ENCODE measurements around the gene MAP10.
A peak's percentile ranks its signal among the peaks of the same experiment; 100 is the strongest.

Gene MAP10, protein sequence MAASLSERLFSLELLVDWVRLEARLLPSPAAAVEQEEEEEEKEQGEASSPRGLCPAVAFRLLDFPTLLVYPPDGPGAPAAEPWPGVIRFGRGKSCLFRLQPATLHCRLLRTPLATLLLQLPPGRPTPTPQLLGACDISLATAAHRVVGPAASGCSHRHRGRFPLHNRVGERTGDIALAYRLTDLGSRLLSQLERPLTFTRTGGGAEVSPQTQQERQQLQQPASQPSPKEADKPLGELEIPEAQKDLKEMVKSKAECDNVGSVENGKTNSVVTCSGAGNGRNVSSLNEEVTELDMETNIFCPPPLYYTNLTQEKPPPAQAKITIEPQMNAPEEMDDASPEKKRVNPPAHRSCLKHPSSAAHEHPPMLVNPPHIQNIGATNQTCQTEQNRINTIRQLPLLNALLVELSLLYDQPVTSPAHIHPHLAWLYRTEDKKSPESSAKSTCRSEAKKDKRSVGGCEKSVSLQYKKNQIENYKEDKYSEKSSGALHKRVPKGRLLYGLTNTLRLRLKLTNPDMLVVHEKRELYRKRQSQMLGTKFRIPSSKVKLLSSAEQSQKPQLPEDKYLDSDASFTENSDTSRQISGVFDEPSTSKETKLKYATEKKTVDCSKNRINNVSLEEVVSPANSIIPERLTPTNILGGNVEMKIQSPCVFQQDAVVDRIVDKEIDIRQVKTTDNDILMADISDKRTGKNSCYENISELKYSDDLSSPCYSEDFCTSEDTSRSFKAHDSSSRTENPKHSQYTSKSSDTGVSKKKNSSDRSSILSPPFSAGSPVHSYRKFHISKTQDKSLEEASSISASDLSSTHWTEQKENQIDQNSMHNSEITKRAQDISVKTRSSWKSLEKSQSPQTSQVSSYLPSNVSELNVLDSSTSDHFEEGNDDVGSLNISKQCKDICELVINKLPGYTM

DNA sequence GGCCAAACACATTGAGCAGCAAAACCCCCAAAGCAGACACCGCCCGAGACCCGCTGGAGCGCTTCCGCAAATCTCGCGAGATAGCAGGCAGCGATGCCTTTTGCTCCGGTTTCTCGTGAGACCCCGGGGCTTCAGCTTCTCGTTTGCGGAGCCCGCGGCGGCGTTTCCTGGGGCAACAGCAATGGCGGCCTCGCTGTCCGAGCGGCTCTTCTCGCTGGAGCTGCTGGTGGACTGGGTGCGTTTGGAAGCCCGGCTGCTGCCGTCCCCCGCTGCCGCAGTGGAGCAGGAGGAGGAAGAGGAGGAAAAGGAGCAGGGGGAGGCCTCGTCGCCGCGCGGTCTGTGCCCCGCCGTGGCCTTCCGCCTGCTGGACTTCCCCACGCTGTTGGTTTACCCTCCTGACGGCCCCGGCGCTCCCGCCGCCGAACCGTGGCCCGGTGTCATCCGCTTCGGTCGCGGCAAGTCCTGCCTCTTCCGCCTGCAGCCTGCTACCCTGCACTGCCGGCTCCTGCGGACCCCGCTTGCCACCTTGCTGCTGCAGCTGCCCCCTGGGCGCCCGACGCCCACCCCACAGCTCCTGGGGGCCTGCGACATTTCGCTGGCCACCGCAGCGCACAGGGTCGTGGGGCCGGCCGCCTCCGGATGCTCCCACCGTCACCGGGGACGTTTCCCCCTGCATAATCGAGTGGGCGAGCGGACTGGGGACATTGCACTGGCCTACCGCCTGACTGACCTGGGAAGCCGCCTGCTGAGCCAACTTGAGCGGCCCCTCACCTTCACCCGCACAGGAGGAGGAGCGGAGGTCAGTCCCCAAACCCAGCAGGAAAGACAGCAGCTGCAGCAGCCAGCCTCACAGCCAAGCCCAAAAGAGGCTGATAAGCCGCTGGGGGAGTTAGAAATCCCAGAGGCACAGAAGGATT, at the start of gene MAP10:
TSS of gene MAP10 (plus strand) at position 148 of the 917 bp plus-strand sequence. CDS start at position 182, 34 bp downstream.
- Histone ChIP-seq H3K4me3 (ENCODE audit: low read length) (peak within 1 kb of the TSS; percentile 70), H3K4me1 (ENCODE audit: insufficient read depth, low read length) (peaks cover 4% of the 10 kb centered on the region; the same call in 1 of the 2 replicates), H3K27me3 (ENCODE audit: insufficient read depth, low read length) (no peaks in the 10 kb centered on the region), H3K36me3 (ENCODE audit: insufficient read depth, low read depth, low read length) (no peaks in the 10 kb centered on the region), H3K9me3 (ENCODE audit: insufficient read depth, low read depth, low read length) (no peaks in the 10 kb centered on the region), H3K9ac (ENCODE audit: low read depth, low read length) (peak within 1 kb of the TSS; percentile 72), H3K27ac (ENCODE audit: low read length) (no peak within 1 kb of the TSS)

DNA sequence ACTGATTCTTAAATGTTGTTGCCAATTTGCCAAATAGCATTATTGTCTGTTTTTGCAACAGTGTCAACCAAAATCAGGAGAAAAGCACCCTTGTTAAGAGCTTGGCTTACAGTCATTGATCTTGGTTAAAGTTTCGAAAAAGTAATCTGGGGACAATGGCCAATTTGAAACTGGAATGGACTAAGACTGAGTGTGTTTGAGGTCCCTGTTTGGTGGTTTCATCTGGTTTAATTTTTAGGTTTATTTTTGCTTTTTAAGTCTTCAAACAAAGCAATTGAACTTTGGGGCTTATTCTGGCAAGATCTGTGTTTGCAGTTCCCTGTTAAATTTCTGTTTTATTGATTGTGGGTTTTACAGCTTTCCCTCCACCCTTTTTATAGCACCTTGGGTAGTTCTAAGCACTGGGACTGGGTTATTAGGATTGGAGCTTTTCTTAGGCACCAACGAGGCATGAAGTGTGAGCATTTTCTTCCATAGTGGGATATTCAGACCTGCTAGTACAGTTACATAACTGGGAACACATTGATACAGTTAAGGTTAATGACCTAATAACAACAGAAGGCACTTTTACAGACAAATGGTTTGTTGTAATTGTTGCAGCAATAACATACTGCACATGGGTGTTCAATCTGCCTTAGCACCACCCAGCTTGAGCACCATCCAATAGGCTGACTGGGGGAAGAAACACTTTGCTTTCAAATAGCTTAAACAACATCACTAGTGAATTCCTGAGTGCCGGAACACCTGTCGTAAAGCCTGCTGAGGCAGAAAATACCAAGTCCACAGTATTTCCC, 40.6 kb upstream of the MAP10 start:
- H3K27ac ChIP-seq (ENCODE audit: low read length): no peak overlapping the region
- no peaks in the 10 kb centered on the region for H3K36me3 ChIP-seq (ENCODE audit: insufficient read depth, low read depth, low read length)

DNA sequence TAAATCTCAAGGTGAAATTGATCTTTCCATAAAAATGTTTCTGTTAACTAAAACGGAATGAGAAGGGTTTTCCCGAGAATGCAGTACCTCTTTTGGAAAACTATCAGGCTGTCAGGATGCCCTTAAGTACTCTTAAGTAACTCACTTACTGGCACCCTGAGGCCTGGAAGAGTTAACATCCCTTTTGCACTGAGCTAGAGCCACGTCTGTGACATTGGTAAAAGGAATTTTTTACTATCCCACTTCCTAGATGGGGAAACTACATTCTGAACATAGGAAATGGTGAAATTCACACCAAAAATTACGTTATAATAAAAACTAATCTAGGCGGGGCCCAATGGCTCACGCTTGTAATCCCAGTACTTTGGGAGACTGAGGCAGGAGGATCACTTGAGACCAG, 39.7 kb upstream of the MAP10 start:
- Histone ChIP-seq H3K27ac (ENCODE audit: low read length) (no peak overlapping the region), H3K36me3 (ENCODE audit: insufficient read depth, low read depth, low read length) (no peaks in the 10 kb centered on the region), H3K27me3 (ENCODE audit: insufficient read depth, low read length) (no peaks in the 10 kb centered on the region), H3K4me3 (ENCODE audit: low read length) (no peak overlapping the region), H3K9ac (ENCODE audit: low read depth, low read length) (no peak overlapping the region), H3K4me1 (ENCODE audit: insufficient read depth, low read length) (peaks cover 17% of the 10 kb centered on the region), H3K9me3 (ENCODE audit: insufficient read depth, low read depth, low read length) (peaks cover 8% of the 10 kb centered on the region; the same call in 1 of the 2 replicates)

More for the DNA sequence above, 40.6 kb upstream of the MAP10 start:
- Histone ChIP-seq H3K27me3 (ENCODE audit: insufficient read depth, low read length) (no peaks in the 10 kb centered on the region), H3K9ac (ENCODE audit: low read depth, low read length) (no peak overlapping the region), H3K9me3 (ENCODE audit: insufficient read depth, low read depth, low read length) (peaks cover 16% of the 10 kb centered on the region; the same call in 1 of the 2 replicates), H3K4me1 (ENCODE audit: insufficient read depth, low read length) (peaks cover 8% of the 10 kb centered on the region; the same call in 1 of the 2 replicates), H3K4me3 (ENCODE audit: low read length) (no peak overlapping the region)

DNA sequence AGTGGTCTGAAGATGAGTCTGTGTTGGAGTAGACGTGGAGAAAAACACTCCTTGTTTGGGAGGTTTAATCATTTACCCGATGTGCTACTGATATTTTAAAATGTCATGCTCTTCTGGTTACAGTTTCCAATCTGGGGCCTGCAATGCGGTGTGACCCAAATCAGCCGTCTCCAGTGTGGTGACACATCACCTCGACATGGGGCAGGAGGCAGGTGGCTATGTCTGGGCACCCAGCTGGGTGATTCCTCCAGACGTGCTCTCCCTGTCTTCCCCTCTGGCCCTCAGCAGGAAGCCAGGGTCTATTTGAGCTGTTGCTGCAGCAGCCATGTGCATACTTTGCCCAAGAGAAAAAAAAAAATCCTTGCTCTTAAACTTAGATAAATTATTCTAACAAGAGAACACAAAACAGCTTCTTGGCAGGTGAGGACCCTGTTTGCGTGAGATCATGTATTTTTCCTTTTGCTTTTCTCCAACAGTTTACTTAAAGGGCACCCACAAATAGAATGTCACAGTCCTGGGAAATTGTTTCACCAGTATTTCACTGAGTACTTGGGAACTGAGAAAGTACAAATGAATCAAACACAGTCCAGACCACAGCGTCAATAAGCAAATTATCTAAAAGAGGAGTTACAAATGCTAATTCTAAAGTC, 38.9 kb upstream of the MAP10 start:
- peaks cover 4% of the 10 kb centered on the region; the same call in 1 of the 2 replicates for H3K9me3 ChIP-seq (ENCODE audit: insufficient read depth, low read depth, low read length)
- H3K27me3 ChIP-seq (ENCODE audit: insufficient read depth, low read length): no peaks in the 10 kb centered on the region
- H3K9ac ChIP-seq (ENCODE audit: low read depth, low read length): no peak overlapping the region
- H3K36me3 ChIP-seq (ENCODE audit: insufficient read depth, low read depth, low read length): no peaks in the 10 kb centered on the region
- peaks cover 21% of the 10 kb centered on the region for H3K4me1 ChIP-seq (ENCODE audit: insufficient read depth, low read length)
- no peak overlapping the region for H3K27ac ChIP-seq (ENCODE audit: low read length)
- H3K4me3 ChIP-seq (ENCODE audit: low read length): no peak overlapping the region

DNA sequence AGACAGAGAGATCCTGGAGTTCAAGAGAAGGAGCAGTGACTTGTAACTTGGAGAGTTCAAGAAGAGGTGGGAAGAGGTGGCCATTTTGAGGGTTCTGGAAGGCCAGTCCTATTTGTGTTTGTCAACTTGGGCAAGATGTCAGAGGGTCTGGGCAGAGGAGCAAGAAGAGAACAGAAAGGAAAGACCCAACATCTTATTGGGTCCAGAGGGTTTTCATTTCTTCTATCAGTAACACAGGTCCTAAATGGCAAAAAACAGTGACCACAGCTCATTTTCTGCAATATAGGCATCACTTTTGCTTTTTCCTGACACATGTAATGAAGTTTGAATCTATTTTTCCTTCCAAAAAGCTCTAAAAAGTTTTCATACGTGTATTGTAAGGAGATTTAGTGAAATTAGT, 38.3 kb upstream of the MAP10 start:
- Histone ChIP-seq H3K9me3 (ENCODE audit: insufficient read depth, low read depth, low read length) (no peaks in the 10 kb centered on the region; the same call in 1 of the 2 replicates), H3K9ac (ENCODE audit: low read depth, low read length) (no peak overlapping the region), H3K36me3 (ENCODE audit: insufficient read depth, low read depth, low read length) (no peaks in the 10 kb centered on the region), H3K4me1 (ENCODE audit: insufficient read depth, low read length) (peaks cover 21% of the 10 kb centered on the region), H3K27ac (ENCODE audit: low read length) (no peak overlapping the region), H3K4me3 (ENCODE audit: low read length) (no peak overlapping the region), H3K27me3 (ENCODE audit: insufficient read depth, low read length) (no peaks in the 10 kb centered on the region)

DNA sequence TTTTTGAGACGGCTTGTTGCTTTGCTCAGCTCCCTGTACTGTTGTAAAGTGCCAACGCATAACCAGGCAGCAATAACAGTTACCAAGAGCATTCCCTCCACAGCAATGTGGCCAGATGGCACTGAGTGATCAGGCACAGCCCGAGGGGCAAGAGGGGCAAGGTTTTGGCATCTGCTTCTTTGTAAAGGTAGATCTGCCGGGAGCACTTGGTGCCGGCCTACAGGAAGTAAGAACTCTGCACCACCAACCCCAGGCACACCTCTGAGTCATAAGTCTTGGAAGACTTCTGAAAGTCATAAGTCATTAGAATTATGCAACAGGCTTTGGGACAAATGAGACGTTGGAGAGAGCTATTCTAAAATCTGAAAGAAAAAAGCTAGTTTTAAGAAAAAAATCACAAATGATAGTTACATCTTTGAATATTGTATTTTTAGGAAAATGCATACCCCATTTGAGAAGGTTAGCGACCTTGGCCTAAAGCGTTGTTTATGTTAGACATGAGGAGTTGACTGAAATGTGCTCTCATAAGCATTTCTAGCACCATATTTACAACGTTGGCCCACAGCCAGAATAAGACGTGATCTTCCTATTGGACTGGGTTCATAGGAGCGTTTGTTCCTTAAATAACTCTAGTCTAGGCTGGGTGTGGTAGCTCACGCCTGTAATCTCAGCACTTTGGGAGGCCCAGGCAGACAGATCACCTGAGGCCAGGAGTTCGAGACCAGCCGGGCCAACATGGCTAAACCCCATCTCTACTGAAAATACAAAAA, 37.7 kb upstream of the MAP10 start:
- Histone ChIP-seq H3K27ac (ENCODE audit: low read length) (no peak overlapping the region), H3K4me1 (ENCODE audit: insufficient read depth, low read length) (peaks cover 21% of the 10 kb centered on the region), H3K9ac (ENCODE audit: low read depth, low read length) (no peak overlapping the region)

DNA sequence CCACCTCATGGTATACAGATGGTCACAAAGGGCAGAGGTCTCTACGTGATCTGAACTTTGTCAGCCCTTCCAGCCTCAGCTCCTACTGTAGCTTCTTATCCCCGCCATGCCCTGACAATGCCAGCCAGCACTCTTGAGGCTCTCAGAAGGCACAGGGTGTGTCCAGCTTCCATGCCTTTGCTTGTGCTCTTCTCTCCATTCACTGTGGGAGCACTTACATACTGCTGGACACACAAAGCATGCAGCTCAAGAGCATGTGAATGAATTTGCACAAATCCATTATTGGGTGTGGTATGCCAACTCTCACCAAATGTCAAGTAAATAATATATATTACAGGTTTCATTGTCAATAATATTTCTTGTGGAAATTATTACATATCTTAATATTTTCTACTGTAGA, 36.4 kb upstream of the MAP10 start:
- no peak overlapping the region for H3K27ac ChIP-seq (ENCODE audit: low read length)
- peaks cover 21% of the 10 kb centered on the region for H3K4me1 ChIP-seq (ENCODE audit: insufficient read depth, low read length)
- H3K36me3 ChIP-seq (ENCODE audit: insufficient read depth, low read depth, low read length): no peaks in the 10 kb centered on the region
- no peak overlapping the region for H3K9ac ChIP-seq (ENCODE audit: low read depth, low read length)
- H3K9me3 ChIP-seq (ENCODE audit: insufficient read depth, low read depth, low read length): no peaks in the 10 kb centered on the region
- H3K4me3 ChIP-seq (ENCODE audit: low read length): no peak overlapping the region
- H3K27me3 ChIP-seq (ENCODE audit: insufficient read depth, low read length): no peaks in the 10 kb centered on the region

More for the DNA sequence above, 37.7 kb upstream of the MAP10 start:
- Histone ChIP-seq H3K36me3 (ENCODE audit: insufficient read depth, low read depth, low read length) (no peaks in the 10 kb centered on the region), H3K9me3 (ENCODE audit: insufficient read depth, low read depth, low read length) (no peaks in the 10 kb centered on the region; the same call in 1 of the 2 replicates), H3K27me3 (ENCODE audit: insufficient read depth, low read length) (no peaks in the 10 kb centered on the region), H3K4me3 (ENCODE audit: low read length) (no peak overlapping the region)

DNA sequence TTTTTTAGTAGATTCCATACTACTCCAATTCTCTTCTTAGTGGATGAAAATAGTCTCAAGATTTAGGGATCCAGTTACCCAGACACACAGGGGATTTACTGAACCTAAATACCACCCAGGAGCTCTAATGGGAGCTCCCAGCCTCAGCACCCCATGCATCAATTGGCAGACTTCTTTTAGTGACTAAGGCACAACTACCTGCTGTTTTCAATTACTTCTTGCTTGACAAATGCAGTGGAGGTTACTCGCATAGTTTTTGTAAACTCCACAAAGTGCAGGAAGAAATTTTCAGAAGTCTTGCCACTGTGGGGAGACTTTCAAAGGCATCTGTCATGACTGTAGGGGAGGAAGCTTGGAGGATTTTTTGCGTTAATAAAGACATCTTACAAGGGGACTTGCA, 35.5 kb upstream of the MAP10 start:
- peak overlapping the region; percentile 42 for H3K4me3 ChIP-seq (ENCODE audit: low read length)
- H3K36me3 ChIP-seq (ENCODE audit: insufficient read depth, low read depth, low read length): no peaks in the 10 kb centered on the region
- H3K27me3 ChIP-seq (ENCODE audit: insufficient read depth, low read length): no peaks in the 10 kb centered on the region
- H3K27ac ChIP-seq (ENCODE audit: low read length): no peak overlapping the region
- no peak overlapping the region for H3K9ac ChIP-seq (ENCODE audit: low read depth, low read length)
- H3K4me1 ChIP-seq (ENCODE audit: insufficient read depth, low read length): peaks cover 21% of the 10 kb centered on the region
- no peaks in the 10 kb centered on the region for H3K9me3 ChIP-seq (ENCODE audit: insufficient read depth, low read depth, low read length)

DNA sequence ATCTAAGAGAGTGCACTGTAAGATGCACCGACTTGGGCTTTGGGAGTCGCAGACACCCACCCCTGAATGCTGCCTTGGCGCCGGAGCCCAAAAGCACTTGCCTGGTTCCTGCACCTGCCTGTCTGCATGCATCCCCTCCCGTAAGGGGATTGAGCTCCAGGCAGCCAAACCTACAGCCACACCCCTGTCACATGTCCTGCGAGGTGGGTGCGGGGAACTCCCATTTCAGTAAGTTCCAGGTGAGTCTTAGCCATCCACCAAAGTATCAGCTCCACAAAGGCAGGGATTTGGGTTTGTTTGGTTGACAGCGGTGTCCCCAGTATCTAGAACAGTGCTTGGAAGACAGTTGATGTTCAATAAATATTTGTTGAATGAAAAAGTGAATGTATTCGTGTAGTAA, 31.5 kb upstream of the MAP10 start:
- Histone ChIP-seq H3K27me3 (ENCODE audit: insufficient read depth, low read length) (no peaks in the 10 kb centered on the region), H3K4me1 (ENCODE audit: insufficient read depth, low read length) (peaks cover 13% of the 10 kb centered on the region), H3K9ac (ENCODE audit: low read depth, low read length) (no peak overlapping the region), H3K36me3 (ENCODE audit: insufficient read depth, low read depth, low read length) (no peaks in the 10 kb centered on the region), H3K4me3 (ENCODE audit: low read length) (no peak overlapping the region), H3K27ac (ENCODE audit: low read length) (no peak overlapping the region), H3K9me3 (ENCODE audit: insufficient read depth, low read depth, low read length) (no peaks in the 10 kb centered on the region)

Measured in iPS-20b (cell line).